ENCODE measurements around the gene HMG20A. TPM values are rescaled to one million over a fixed set of nuclear protein-coding genes. Genes with fewer than 3 reads are reported as not detected.

Gene HMG20A
- total and polyA plus RNA-seq, 2 experiments from 2014 or later, result 17.8 to 57.8 TPM

GRCh38 chr15:77421370-77421700 lies 647 bp downstream of the HMG20A start (continued):
- TF ChIP-seq REST (IDR thresholded peaks at IDR 0.05; ENCODE audit: unreplicated experiment), result no peak
- no peak for TF ChIP-seq CREB1 (CRISPR knock-in tag; IDR thresholded peaks at IDR 0.05; ENCODE audit: low read depth)
- TF ChIP-seq NANOG (IDR thresholded peaks at IDR 0.05; ENCODE audit: borderline replicate concordance), result no peak
- no peak for TF ChIP-seq STAT1 (IDR thresholded peaks at IDR 0.05; ENCODE audit: unreplicated experiment)
- TF ChIP-seq EZH2 (IDR thresholded peaks at IDR 0.05; ENCODE audit: low read depth, unreplicated experiment), result no peak
- TF ChIP-seq JUNB (IDR thresholded peaks at IDR 0.05; ENCODE audit: unreplicated experiment), result no peak
- TF ChIP-seq ZNF462 (CRISPR knock-in tag; IDR thresholded peaks at IDR 0.05), result no peak
- TF ChIP-seq POLR2AphosphoS5 (IDR thresholded peaks at IDR 0.05; ENCODE audit: low read depth), result no peak
- no peak for TF ChIP-seq EZH2phosphoT487 (IDR thresholded peaks at IDR 0.05; ENCODE audit: unreplicated experiment)

All from GM23338 (cell line).